Endothelial cell of umbilical vein (primary cell): ENCODE measurements around the gene EVPLL. TPM values are rescaled to one million over a fixed set of nuclear protein-coding genes. Genes with fewer than 3 reads are reported as not detected.

Experiments
- BruUV-seq: library from RNA; stranded (reverse); fragments of 400-500 nt; replicated peaks from 2 replicates; lab custom pipeline; 2021; lab: Mats Ljungman, UMichigan
- CTCF ChIA-PET: fragments of 300-600, 350-600 bp; sonication (Branson Sonifier 250); formaldehyde crosslinking; loops from one replicate; lab custom pipeline; 2021; ENCODE audit warnings: antibody characterized with exemption, inconsistent platforms; lab: Charles Lee
- POLR2A ChIA-PET: fragments of 300-600, 350-600 bp; sonication (Branson Sonifier 250); formaldehyde crosslinking; loops from one replicate; lab custom pipeline; 2021; ENCODE audit warnings: antibody characterized with exemption, inconsistent platforms; lab: Charles Lee
- DNase-seq: peaks from one replicate; pipeline ENCODE4 v3.0.0-alpha.2; 2011; ENCODE audit warnings: low read depth, low spot score
- FAIRE-seq: peaks from 2 replicates; lab custom pipeline; 2011; peaks lifted over from hg19 to GRCh38; lab: Jason Lieb, UNC
- H2AFZ ChIP-seq: 2 replicates; pipeline ENCODE4 v1.6.0; 2012; ENCODE audit warnings: low read depth, low read length, control low read depth, inconsistent platforms
- H3K27ac ChIP-seq: 2 replicates; pipeline ENCODE4 v1.5.1; 2011; ENCODE audit warnings: low read depth, mild to moderate bottlenecking, control low read depth, low read length, moderate library complexity; ENCODE audit not compliant: insufficient read depth
- H3K27me3 ChIP-seq, 2 experiments: 2 replicates each; pipeline versions ENCODE4 v1.6.0 to v1.6.1; 2011; ENCODE audit warnings: low read length in 2 of 2, mixed read lengths in 1 of 2; ENCODE audit not compliant: control insufficient read depth in 2 of 2, insufficient read depth in 2 of 2
- H3K36me3 ChIP-seq, 2 experiments: 2 replicates in 1 of 2; 3 replicates in 1 of 2; pipeline ENCODE4 v1.5.1; 2011; ENCODE audit warnings: low read length in 2 of 2, mild to moderate bottlenecking in 1 of 2, moderate library complexity in 1 of 2; ENCODE audit not compliant: control insufficient read depth in 2 of 2, insufficient read depth in 2 of 2; ENCODE audit errors: extremely low read depth in 1 of 2
- H3K4me1 ChIP-seq: 3 replicates; pipeline ENCODE4 v1.5.1; 2011; ENCODE audit warnings: mild to moderate bottlenecking, low read length; ENCODE audit not compliant: control insufficient read depth, insufficient read depth; ENCODE audit errors: extremely low read depth
- H3K4me2 ChIP-seq: 2 replicates; pipeline ENCODE4 v1.6.1; 2011; ENCODE audit warnings: low read length, control low read depth, mixed read lengths; ENCODE audit not compliant: insufficient read depth
- H3K4me3 ChIP-seq, 3 experiments: fragments of 200-600 bp in 1 of 3; sonication (generic), shearing (Covaris generic) in 1 of 3; replicated peaks in 1 of 3; 2 replicates each; pipeline ENCODE4 v1.5.1; 2011 to 2016; ENCODE audit warnings: control low read depth in 3 of 3, low read length in 3 of 3, mild to moderate bottlenecking in 2 of 3, inconsistent platforms in 1 of 3, low read depth in 1 of 3, moderate library complexity in 1 of 3; ENCODE audit not compliant: insufficient read depth in 1 of 3
- H3K79me2 ChIP-seq: 2 replicates; pipeline ENCODE4 v1.6.0; 2012; ENCODE audit warnings: low read length, inconsistent platforms; ENCODE audit not compliant: control insufficient read depth, insufficient read depth
- H3K9ac ChIP-seq: replicated peaks from 2 replicates; pipeline ENCODE3; 2011; ENCODE audit warnings: low read length, control low read depth; ENCODE audit not compliant: insufficient read depth; ENCODE audit errors: extremely low read depth
- H3K9me1 ChIP-seq: replicated peaks from 3 replicates; pipeline ENCODE4 v1.6.0; 2011; ENCODE audit warnings: mild to moderate bottlenecking, low read length; ENCODE audit not compliant: control insufficient read depth, insufficient read depth; ENCODE audit errors: extremely low read depth
- H3K9me3 ChIP-seq: replicated peaks from 2 replicates; pipeline ENCODE4 v1.5.1; 2012; ENCODE audit warnings: low read length, inconsistent platforms; ENCODE audit not compliant: control insufficient read depth, insufficient read depth
- H4K20me1 ChIP-seq: replicated peaks from 2 replicates; pipeline ENCODE3; 2011; ENCODE audit warnings: mild to moderate bottlenecking, low read length; ENCODE audit not compliant: control insufficient read depth, insufficient read depth; ENCODE audit errors: extremely low read depth
- GATA2 ChIP-seq: IDR thresholded peaks from 2 replicates; pipeline ENCODE4 v1.7.0; 2011; ENCODE audit warnings: low read depth, mild to moderate bottlenecking, moderate library complexity, mixed read lengths, low read length; ENCODE audit not compliant: insufficient read length, insufficient read depth
- JUN ChIP-seq: IDR thresholded peaks from 2 replicates; pipeline ENCODE4 v1.6.1; 2011; ENCODE audit warnings: borderline replicate concordance, low read depth; ENCODE audit not compliant: insufficient read length, insufficient read depth
- MYC ChIP-seq: IDR thresholded peaks from one replicate; pipeline ENCODE4 v1.6.1; 2011; ENCODE audit warnings: mild to moderate bottlenecking, low read depth, low read length
- POLR2A ChIP-seq: IDR thresholded peaks from 2 replicates; pipeline ENCODE4 v1.6.1; 2012; ENCODE audit warnings: low read depth, mild to moderate bottlenecking, control low read depth, low read length
- POLR2AphosphoS5 ChIP-seq: IDR thresholded peaks from 2 replicates; pipeline ENCODE4 v1.6.1; 2012; ENCODE audit warnings: low read depth, mild to moderate bottlenecking, control low read depth, low read length, moderate library complexity; ENCODE audit not compliant: insufficient read depth
- dilution Hi-C: fragments of 300-500 bp; cut with MboI; formaldehyde crosslinking; loops from one replicate; pipeline ENCODE4 v1.15.0; 2019; ENCODE audit warnings: low sequenced_read_pairs; ENCODE audit not compliant: extremely low pct_ligation_motif_present
- intact Hi-C: fragments of 100-400 bp; cut with micrococcal nuclease; formaldehyde crosslinking; loops from one replicate; pipeline ENCODE4 v1.10.0; 2022
- polyA plus RNA-seq, 4 experiments: library from polyadenylated mRNA; depleted of rRNA in 3 of 4; stranded (reverse) in 3 of 4; unstranded in 1 of 4; fragments of >200 nt; gene quantifications; 2 replicates each; pipeline versions ENCODE4 v1.2.1 to v1.2.3, GENCODE V29; 2011 to 2012; ENCODE audit warnings: missing spikeins in 1 of 4
- total RNA-seq: library from RNA; stranded (reverse); gene quantifications from 2 replicates; pipeline ENCODE4 v1.2.3, GENCODE V29; 2021
- TF ChIP-seq, protein P1 (sequence below), 2 donors: IDR thresholded peaks; 1 replicate in 1 of 2; 2 replicates in 1 of 2; pipeline ENCODE4 v1.5.1; 2011; ENCODE audit warnings: low read length in 2 of 2, mild to moderate bottlenecking in 2 of 2, moderate library complexity in 2 of 2, control low read depth in 1 of 2, inconsistent platforms in 1 of 2, low read depth in 1 of 2; ENCODE audit not compliant: insufficient read depth in 1 of 2; ENCODE audit errors: extremely low read depth in 1 of 2
- TF ChIP-seq, protein P2 (sequence below): IDR thresholded peaks from 2 replicates; pipeline ENCODE4 v1.6.1; 2011; ENCODE audit not compliant: insufficient read depth, insufficient read length

Gene EVPLL
- total and polyA plus RNA-seq, 2 donors (not counting 3 experiments of a cell fraction or from before 2014, with no cell fraction given): not detected

DNA sequence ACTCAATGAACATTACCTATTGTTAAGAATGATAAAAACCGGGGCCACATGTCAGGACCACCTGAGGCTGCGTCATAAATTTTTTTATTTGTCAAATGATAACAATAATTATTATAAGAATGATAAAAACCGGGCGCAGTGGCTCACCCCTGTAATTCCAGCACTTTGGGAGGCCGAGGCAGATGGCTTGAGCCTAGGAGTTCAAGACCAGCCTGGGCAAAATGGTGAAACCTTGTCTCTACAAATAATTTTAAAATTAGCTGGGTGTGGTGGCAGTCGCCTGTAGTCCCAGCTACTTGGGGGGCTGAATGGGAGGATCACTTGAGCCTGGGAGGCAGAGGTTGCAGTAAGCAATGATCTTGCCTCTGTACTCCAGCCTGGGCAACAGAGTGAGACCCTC lies 13.4 kb upstream of the EVPLL start:
- FAIRE-seq: no peak

More for the DNA sequence above, 13.4 kb upstream of the EVPLL start:
- Histone ChIP-seq H3K4me2 (no peak overlapping the region), H3K27ac (no peak overlapping the region), H3K4me1 (peaks cover 6% of the 10 kb centered on the region), H4K20me1 (no peaks in the 10 kb centered on the region), H2AFZ (no peak overlapping the region), H3K9ac (no peak overlapping the region), H3K36me3 (no peaks in the 10 kb centered on the region), H3K4me3 (no peak overlapping the region), H3K9me1 (no peaks in the 10 kb centered on the region), H3K27me3 (no peaks in the 10 kb centered on the region), H3K9me3 (no peaks in the 10 kb centered on the region), H3K79me2 (peaks cover 8% of the 10 kb centered on the region)
- BruUV-seq: no TSS peak
- intact Hi-C loops (no loop called here), dilution Hi-C loops (no loop called here)
- DNase-seq: no peak
- ChIA-PET POLR2A (no interaction called here), CTCF (no interaction called here)
- TF ChIP-seq, protein P1, sequence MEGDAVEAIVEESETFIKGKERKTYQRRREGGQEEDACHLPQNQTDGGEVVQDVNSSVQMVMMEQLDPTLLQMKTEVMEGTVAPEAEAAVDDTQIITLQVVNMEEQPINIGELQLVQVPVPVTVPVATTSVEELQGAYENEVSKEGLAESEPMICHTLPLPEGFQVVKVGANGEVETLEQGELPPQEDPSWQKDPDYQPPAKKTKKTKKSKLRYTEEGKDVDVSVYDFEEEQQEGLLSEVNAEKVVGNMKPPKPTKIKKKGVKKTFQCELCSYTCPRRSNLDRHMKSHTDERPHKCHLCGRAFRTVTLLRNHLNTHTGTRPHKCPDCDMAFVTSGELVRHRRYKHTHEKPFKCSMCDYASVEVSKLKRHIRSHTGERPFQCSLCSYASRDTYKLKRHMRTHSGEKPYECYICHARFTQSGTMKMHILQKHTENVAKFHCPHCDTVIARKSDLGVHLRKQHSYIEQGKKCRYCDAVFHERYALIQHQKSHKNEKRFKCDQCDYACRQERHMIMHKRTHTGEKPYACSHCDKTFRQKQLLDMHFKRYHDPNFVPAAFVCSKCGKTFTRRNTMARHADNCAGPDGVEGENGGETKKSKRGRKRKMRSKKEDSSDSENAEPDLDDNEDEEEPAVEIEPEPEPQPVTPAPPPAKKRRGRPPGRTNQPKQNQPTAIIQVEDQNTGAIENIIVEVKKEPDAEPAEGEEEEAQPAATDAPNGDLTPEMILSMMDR (IDR thresholded peaks at IDR 0.05; ENCODE audit: extremely low read depth in 1 of 2, insufficient read depth in 1 of 2, low read depth in 1 of 2, low read length in 2 of 2): no peak
- TF ChIP-seq JUN (no peak), POLR2A (no peak), GATA2 (no peak), POLR2AphosphoS5 (no peak), MYC (no peak)
- TF ChIP-seq, protein P2, sequence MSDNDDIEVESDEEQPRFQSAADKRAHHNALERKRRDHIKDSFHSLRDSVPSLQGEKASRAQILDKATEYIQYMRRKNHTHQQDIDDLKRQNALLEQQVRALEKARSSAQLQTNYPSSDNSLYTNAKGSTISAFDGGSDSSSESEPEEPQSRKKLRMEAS: no peak
